ENCODE measurements around the gene RAB11FIP2. TPM values are rescaled to one million over a fixed set of nuclear protein-coding genes. Genes with fewer than 3 reads are reported as not detected.

The RAB11FIP2 gene
- total and polyA plus RNA-seq, 2 of the 8 experiments (the other 6 are each of a cell fraction or from before 2014, with no cell fraction given), result 3.1 to 12.7 TPM

GRCh38 chr10:118072840-118073239 lies 26.1 kb upstream of the RAB11FIP2 start:
- no peak overlapping the region for H3K18ac ChIP-seq (ENCODE audit: extremely low read depth, low read length)
- H2BK15ac ChIP-seq (ENCODE audit: low read length), result no peak overlapping the region
- H4K91ac ChIP-seq (replicated peaks; ENCODE audit: insufficient read length, low read length), result no peak overlapping the region
- 0 out of 4 replicates have a peak, but pooled peaks cover 0 to 3% of the 10 kb centered on the region in 2 experiments for H3K9me3 ChIP-seq (ENCODE audit: insufficient read depth in 2 of 2, low read depth in 1 of 2, low read length in 1 of 2)
- POLR2A ChIA-PET (ENCODE audit: partially characterized antibody), result no interaction called here
- H3K79me2 ChIP-seq (ENCODE audit: control insufficient read depth in 1 of 2, insufficient read depth in 2 of 2, low read length in 2 of 2), result no peaks in the 10 kb centered on the region
- H3K56ac ChIP-seq (replicated peaks; ENCODE audit: insufficient read length, low read depth, low read length), result no peak overlapping the region
- H4K8ac ChIP-seq (ENCODE audit: extremely low read depth, insufficient read depth, low read length), result no peak overlapping the region
- no peak for TF ChIP-seq MAX (IDR thresholded peaks at IDR 0.05)
- TF ChIP-seq RBBP5 (IDR thresholded peaks at IDR 0.05; ENCODE audit: borderline replicate concordance, low read depth, low read length), result no peak
- H2AK5ac ChIP-seq (ENCODE audit: low read depth, low read length), result no peak overlapping the region
- H3K23me2 ChIP-seq (ENCODE audit: low read depth, low read length), result no peaks in the 10 kb centered on the region
- no peaks in the 10 kb centered on the region for H3K79me1 ChIP-seq (ENCODE audit: low read depth, low read length)
- H2BK5ac ChIP-seq (ENCODE audit: low read depth, low read length), result no peak overlapping the region
- no peak overlapping the region for H4K5ac ChIP-seq (ENCODE audit: insufficient read length, low read depth, low read length)
- no peaks in the 10 kb centered on the region for H4K20me1 ChIP-seq (replicated peaks in 1 of 2; ENCODE audit: control insufficient read depth in 1 of 2, insufficient read depth in 2 of 2, low read length in 2 of 2)
- H3K4me2 ChIP-seq (ENCODE audit: insufficient read depth in 1 of 2, low read depth in 2 of 2, low read length in 2 of 2), result no peak overlapping the region
- no peak overlapping the region for H3K27ac ChIP-seq (ENCODE audit: low read depth, low read length)
- peaks cover 0 to 6% (median 4%) of the 10 kb centered on the region in 4 experiments; a peak in 4 of 7 replicates for H3K4me1 ChIP-seq (replicated peaks in 1 of 4; ENCODE audit: control insufficient read depth in 3 of 4, insufficient read depth in 4 of 4, low read length in 3 of 4)
- H2BK12ac ChIP-seq (ENCODE audit: low read depth, low read length), result no peak overlapping the region
- DNase-seq (ENCODE audit: low read depth in 1 of 2, low spot score in 2 of 2) (no peak), FAIRE-seq (no peak)
- H3K27me3 ChIP-seq (replicated peaks in 1 of 4; ENCODE audit: control insufficient read depth in 3 of 4, extremely low read depth in 1 of 4, insufficient read depth in 3 of 4, low read length in 3 of 4), result peaks cover 0 to 1% (median 0%) of the 10 kb centered on the region in 4 experiments; a peak in 1 of 7 replicates
- H3K14ac ChIP-seq (ENCODE audit: insufficient read length), result no peak overlapping the region
- WGBS, 2 experiments (ENCODE audit: extremely low coverage in 1 of 2, insufficient coverage in 1 of 2, insufficient read length in 1 of 2, insufficient replicate concordance in 2 of 2, low coverage in 1 of 2, low lambda C conversion rate in 2 of 2, missing lambda C conversion rate in 1 of 2), result 82% methylated on average over 1 of the region's 1 CpG; no CpG with 5 or more reads in 1 of the 2 experiments
- CTCF ChIA-PET (ENCODE audit: partially characterized antibody), result no interaction called here
- H2AFZ ChIP-seq (ENCODE audit: low read length), result no peak overlapping the region
- no peak overlapping the region for H3K23ac ChIP-seq (ENCODE audit: insufficient read length)
- H3K4me3 ChIP-seq (ENCODE audit: extremely low read depth in 1 of 4, insufficient read depth in 2 of 4, low read depth in 3 of 4, low read length in 4 of 4), result no peak overlapping the region
- no peak overlapping the region for H3K4ac ChIP-seq (replicated peaks; ENCODE audit: insufficient read length, low read depth, low read length)
- no peaks in the 10 kb centered on the region for H3K36me3 ChIP-seq (ENCODE audit: control insufficient read depth in 2 of 4, insufficient read depth in 4 of 4, low read length in 3 of 4)
- no peak overlapping the region for H3K9ac ChIP-seq (replicated peaks in 1 of 4; ENCODE audit: extremely low read depth in 1 of 4, low read depth in 3 of 4, low read length in 3 of 4)
- no peak overlapping the region for H2BK120ac ChIP-seq (replicated peaks; ENCODE audit: low read depth, low read length)
- no peak overlapping the region for H2BK20ac ChIP-seq (ENCODE audit: low read length)
